HG02678 (cell line): ENCODE results near the gene CCDC188.

ENCODE experiments used
- ATAC-seq: cut with Tn5 transposase; IDR thresholded peaks from one replicate; pipeline ENCODE4 v1.9.1; 2021; ENCODE audit warnings: mild to moderate bottlenecking, moderate library complexity; ENCODE audit not compliant: unreplicated experiment

CCDC188 gene

DNA sequence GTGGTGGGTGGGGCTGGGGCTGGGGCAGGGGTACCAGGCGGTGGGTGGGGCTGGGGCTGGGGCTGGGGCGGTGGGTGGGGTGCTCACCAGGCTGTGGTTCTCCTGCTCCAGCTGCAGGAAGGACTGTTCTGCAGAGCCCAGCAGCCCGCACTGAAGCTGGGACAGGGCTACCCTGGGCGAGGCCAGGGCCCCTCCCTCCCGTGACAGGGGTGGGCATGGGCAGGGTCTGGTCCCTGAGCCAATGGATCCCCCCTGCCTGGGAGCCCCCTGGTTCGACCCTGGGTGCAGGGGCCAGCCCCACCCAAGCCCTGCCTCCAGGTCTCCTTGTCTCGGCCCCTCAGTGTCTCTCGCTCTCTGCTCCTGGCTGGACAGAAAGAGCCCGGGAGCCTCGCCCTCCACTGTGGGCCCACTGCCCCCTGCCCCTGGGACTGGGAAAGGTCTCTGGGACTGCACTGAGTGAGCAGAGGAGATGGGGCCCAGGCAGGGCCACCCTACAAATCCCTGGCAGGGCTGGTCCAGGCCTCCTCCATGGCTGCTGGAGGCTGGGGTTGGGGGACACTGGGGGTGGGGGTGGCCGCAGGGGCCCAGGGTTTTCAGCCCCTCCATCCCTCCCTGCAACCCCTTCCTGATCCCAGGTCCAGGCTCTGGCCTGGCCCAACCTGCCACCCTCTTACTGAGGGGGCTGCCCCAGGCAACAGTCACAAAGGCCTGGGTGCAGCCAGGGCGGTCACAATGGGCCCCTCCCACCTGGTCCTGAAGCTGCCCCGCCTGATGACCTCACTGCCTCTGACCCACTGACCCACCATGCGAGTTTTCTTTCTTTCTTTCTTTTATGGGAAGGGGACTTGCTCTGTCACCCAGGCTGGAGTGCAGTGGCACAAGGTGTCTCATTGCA is at the start of gene CCDC188:
Gene CCDC188, minus strand, starts transcription at position 675 of the 895 bp plus-strand sequence. Its CDS starts 69 bp downstream, at position 606.
- no peak for ATAC-seq

DNA sequence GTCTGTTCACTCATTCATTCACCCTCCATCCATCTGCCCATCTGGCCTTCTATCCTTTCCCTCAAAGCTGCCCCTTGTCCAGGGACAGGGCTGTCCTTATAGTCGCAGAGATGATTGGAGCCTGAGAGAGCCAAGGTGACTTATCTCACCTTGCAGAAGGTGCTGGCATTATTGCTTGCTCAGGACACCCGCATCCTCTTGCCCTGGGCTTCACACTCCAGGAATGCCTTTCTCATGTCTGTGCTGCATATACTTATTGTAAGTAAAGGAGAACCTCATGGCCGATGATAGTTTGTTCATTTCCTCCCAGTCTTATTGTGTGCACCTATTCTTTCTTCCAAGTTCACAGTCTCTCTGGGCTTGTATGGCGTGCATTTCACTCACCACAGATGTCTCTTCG is 49.1 kb upstream of the CCDC188 start:
- no peak for ATAC-seq

DNA sequence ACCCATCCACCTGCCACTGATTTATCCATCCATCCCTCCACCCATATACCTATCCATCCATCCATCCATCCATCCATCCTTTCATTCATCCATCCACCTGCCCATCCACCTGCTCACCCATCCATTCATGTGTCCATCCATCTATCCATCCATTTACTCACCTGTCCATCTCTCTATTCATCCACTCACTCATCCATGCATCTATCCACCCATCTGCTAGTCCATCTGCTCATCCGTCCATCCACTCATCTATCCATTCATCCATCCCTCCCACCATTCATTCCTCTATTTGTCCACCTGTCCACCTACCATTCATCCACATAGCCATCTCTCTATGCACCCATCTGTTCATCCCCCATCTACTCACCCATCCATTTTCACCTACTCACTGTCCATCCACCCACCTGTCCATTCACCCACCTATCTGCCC is 48.6 kb upstream of the CCDC188 start:
- ATAC-seq = no peak

DNA sequence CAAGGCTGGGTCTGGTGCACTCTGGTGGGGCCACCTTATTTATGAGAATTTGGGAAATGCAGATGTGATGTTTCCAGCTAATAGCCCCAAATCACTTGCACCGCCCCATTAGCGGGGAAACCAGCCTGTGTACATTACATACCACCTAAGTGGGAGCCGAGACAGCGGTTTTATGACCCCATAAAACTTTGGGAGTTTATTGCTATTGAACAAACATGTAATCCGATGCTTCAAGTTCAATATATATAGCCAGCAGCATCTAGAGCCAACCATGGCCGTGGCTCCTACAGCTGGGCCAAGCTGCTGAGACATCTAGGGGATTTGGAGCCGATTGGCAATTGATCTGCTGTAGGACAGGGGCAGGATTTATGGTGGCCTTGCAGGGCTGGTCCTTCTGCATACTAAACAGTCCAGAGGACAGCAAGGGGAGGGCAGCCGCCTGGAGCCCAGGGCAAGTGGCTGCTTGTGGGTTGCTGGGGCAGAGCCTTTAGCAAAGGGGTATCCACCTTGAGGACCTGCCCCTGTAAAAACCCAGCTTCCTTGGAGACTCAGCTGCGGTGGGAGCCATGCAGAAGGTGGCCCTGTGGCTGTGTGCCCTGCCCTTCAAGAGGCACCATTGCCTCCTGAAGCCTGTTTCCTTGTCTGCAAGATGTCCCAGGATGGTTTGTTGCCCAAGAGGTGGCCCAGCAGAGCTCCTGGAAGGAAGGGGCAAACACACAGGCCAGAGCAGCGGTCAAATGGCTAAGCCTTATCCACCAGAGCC is 47.9 kb upstream of the CCDC188 start:
- ATAC-seq = no peak

DNA sequence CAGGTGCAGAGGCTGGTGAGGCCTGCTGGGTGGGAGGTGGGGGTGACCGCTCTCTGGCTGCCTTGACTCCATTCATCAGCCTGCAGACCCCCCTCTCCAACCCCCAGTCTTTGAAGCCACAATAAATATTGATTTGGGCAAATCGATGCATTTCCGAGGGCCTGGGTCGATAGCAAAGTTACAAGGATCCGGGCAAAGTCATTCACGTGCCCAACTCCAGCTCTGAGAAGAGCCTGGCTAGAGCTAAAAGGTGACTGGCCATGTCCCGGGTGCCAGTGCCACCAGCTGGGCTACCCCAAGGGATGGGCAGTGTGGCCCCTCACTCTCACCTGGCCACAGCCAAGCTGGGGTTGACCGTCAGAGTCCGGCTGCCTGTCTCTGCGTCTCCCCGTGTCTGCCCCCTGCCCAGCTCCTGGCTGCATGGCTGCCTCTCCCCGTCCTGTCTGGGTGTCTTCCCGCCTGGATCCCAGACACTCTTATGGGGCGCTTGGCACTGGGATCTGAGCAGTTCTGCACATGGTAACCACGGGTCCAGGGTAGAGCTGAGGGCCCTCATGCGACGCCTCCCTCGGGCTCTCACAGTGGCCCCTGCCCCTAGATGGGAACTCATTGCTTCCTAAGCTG is 46.7 kb upstream of the CCDC188 start:
- ATAC-seq = no peak

DNA sequence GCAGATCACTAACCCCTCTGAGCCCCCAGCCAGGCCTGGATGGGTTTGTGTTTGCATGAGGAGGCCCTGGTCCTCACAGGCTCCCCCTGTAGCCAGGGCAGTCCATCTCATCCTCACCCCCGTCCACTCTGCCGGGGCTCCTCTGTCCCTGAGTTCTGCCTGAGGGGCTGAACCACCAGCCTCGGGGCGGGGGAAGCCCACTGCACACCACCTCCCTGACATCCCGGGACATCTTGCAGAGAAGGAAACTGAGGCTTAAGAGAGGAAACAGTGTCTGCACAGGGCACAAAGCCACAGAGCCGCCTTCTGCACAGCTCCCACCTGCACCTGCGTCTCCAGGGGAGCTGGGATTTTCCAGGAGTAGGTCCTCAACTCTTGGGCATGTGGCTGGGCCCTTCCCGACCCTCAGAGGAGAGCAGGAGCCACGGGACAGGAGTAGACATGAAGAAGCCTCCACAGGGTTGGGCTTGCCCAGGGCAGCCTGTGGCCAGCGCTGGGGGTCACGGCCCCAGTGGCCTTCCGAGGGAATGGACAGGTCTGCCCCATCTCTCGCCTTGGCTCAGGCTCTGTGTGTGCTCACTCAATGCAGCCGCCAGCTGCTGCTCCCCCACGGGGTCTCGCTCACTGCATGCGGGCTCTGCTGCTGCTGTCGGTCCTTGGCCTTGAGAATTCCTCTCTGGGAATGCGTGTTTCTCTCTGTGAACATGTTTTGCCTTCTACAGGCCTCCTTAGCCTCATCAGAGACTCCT is 45.4 kb upstream of the CCDC188 start:
- no peak for ATAC-seq

DNA sequence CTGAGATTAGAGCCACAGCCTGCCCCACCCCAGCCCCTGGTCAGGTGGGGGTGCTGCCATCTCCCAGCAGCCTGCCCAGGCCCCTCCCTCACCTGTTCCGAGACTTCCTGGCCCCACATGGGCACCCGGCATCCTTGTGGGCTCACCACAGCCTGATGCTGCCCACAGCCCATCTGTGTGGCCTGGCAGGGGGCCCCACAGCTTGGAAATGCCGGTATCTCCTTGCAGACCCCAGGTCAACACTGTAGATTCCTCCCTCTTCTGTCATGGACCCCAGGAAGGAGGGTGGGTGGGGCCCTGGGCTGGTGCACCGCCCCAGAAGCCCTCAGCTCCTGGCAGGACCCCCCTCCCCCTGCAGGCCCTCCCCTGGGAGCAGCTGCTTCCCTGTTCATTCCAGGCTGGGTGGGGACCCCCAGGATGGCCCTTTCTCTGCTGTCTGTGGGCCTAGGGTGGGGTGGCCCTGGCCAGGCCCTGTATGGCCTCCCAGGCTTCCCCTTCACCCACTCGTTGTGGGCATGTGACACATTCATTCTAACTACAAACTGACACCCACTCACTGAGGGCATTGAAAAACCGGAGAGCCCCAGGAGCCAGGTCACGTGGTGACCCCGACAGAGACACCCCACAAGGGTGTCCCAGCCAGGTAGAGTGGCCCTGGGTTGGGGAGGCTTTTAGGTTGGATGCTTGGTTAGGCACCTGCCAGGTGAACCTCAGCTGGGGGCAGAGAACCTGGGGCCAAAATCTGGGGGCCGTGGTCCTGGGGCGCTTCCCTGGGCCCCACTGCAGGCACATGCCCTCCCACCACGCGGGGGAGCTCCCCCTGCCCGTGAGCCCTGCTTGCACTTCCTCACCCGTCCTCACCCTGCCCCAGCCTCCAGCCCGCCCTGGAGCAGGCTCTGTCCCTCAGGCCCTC is 44.1 kb upstream of the CCDC188 start:
- ATAC-seq = no peak

DNA sequence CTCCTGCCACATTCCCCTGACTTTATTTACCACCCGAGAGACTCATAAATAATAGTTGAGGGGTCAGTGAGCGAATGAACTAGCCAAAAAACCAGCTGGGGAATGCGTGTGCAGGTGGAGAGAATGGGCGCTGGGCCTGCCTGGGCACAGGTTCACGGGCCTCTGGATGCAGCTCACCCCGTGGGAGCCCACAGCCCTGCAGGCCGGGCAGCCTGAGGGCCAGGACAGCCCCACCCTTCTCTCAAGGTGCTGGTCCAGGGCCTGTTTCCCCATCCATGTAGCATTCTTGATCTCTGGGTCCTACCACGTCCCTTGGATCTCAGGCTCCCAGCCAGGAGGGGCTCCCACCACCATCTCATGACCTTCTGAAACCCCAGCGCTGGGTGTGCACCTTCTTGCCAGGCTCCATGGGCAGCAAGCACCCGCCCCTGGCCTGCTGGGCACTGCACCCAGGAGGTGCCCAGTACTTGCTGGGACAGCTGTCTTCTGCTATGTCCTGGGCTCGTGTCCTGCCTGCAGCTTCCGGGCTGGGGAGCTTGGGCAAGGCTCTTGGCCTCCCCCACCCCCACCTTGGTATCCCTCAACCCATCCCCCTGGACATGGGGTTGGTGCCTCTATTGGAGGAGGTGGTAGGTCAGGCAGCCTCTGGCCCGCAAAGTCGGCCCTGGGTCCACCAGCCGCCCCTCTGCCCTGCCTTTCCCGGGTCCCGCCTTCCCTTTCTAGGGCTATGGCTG is 43.1 kb upstream of the CCDC188 start:
- no peak for ATAC-seq

DNA sequence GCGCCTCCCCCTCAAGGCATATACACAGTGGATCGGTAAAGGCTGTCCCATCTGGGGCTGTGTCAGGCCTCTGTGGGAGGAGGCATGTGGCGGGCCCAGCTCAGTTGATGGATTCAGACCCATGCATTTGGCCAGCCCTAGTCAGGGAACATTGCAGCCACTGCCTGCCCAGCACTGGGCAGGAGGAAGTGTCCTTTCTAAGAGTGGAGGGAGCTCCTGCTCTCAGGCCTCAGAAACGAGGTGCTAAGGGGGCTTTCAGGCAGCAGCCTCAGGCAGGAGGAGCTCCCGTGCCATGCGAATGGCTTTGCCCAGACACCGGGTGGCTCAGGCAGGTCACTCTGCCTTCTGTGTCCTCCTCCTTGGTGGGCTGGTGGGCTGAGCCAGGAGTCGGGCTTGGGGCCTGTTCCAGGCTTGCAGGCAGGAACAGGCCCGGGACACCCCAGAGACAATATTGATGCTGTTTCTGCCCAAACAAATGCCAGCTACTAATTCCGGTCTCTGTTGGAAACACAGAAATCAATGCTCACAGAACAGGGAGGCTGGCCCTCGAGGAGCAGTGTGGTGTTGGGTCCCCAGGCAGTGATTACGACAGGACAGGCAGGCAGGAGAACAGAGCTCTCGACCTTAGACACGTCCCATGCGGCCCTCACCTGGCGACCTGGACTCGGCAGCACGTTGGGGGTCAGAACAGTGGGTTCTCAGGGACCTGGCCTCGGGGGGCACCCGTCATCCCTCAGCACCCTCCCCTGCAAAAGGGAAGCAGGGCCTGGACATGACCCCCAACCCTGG is 42.3 kb upstream of the CCDC188 start:
- ATAC-seq = no peak

DNA sequence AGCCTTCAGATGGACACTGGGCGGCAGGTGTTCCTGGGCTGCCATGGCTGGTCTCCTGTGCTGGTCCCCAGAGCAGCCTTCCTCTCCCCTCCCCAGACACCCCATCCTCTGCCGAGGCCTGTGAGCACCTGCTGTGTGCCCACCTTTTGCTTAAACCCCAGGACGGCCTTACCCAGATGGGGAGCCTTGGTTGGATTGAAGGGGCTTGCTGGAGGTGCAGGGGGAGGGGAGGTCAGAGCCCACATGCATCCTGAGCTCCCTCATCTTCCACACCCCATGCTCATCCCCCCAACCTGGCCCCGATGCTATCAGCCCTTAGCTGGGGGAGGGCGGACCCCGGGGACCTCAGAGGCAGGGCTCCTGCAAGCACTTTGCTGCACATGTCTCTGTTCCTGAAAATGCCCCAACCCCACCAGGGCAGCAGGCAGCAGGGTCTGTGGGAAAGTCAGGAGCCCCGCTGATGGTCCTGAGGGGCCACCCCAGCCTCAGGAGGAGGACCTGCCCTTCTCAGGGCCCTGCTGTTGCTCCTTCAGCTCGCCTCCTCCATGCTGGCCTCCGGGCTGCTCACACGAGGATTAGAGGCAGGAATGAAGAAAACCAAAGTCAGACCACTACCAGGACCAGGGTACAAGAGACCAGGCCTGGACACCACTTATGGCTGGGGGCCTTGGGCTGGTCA is 41.6 kb upstream of the CCDC188 start:
- no peak for ATAC-seq

DNA sequence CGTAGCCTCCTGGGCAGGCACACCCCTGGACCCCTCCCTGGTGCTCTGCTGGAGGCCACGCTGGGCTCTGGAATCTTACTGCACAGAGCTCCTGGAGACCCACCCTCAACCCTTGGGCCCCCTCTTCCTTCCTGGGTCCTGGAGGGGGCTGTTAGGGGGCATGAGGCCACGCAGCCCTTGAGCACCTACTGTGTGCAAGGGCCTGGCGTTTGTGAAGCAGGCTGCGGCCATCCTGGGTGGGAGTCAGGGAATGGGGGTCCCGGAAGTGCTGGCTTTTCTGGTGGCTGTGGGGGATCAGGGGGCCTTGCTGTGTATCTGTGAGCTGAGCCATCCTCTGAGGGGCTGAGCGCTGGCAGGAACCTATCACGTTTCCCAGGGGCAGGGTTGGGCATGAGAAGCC is 40.9 kb upstream of the CCDC188 start:
- no peak for ATAC-seq

DNA sequence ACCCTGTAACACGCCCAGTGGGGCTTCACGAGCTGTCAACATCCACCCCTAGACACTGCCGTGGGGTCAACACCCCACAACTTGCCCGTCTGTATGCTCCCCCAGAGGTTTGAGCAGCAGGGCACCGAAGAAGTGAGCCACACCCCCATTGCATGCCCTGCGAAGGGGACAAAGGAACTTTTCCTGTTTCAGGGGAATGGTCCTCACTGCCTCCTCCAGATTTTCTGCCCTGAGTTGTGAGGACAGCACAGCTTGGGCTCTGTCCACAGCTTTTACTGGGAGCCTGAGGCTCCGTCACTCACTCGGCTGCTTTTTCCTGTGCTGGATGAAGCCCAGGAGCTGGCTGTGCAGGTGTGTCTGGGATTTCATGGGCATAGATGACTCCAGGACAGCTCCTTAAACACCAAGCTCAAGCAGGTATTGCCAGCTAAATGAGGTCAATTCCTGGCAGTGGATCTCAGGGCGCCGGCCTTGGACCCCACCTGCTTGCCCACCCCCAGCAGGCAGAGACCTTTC is 40.2 kb upstream of the CCDC188 start:
- ATAC-seq = no peak

DNA sequence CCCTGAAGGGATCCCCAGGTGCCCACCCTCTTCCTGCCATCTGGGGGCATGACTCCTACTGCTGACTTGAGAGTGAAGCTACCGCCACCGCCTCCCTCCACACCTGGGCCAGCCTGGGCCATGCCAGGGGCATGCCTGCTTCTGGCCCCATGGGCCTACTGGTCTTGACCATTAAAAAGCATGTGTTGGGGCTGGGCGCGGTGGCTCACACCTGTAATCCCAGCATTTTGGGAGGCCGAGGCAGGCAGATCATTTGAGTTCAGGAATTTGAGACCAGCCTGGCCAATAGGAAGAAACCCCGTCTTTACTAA is 37.7 kb upstream of the CCDC188 start:
- ATAC-seq = no peak

DNA sequence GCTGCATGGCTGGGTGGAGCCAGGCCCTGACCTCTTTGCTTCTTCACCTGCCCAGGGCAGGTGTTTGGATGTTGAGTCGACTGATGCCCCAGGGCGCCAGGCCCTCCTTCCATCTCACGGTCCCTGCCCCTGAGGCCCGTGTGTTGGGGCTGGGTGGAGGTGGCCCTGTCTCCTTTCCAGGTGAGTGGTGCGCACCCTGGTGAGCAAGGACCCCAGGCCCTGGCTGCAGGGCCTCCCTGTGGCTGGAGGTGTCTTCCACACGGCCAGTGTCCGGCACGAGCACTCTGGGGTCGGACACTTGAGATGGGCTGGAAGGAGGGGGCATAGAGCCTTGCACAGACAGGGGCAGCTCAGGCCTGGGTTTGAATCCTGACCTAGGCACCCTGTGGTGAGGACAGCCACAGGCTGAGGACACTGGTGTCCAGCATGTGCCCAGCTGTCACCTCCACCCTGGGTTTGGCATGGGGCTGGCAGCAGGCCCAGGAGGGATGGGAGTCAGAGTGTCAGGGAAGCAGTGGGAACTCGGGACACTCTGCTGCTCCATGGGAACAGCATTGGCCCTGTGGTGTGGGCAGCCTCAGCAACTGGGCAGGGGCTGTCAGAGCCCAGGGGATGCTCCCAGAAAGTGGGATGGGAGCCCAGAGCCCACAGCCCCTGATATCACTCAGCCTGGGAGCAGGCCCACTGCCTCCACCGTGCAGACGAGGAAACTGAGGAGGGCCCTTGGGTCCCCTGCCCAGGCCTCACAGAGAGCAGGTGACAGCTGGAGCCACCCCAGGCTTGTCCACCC is 37.1 kb upstream of the CCDC188 start:
- ATAC-seq = no peak

DNA sequence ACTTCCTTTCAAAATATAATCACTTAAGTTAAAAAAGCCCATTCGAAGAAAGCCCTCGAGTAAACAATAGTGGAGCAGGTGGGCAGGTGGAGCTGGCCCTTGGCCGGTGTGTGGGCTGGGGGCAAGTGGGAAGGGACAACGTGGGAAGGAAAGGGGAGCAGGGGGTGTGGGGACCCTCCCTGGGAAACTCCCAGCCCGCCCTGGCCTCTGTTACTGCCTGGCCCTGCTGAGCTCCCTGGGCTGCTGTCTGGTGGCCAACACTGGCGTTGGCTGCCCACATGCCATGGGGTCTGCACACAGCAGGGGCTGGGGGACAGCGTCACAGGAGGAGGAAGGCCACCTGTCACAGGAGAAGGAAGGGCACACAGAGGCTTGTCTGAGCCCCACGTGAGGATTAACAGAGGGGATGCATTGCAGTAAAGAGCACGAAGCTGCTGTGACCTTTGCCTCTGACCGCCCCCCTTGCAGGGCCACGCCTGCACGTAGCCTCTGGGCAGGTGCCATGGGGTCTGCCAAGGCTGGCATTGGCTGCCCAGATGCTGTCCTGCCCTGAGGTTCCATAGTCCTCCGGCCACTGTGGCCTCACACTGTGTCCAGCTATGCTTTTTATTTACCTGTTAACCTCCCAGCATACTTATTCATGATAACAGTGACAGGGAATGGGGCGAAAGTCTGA is 36.2 kb upstream of the CCDC188 start:
- ATAC-seq = no peak

DNA sequence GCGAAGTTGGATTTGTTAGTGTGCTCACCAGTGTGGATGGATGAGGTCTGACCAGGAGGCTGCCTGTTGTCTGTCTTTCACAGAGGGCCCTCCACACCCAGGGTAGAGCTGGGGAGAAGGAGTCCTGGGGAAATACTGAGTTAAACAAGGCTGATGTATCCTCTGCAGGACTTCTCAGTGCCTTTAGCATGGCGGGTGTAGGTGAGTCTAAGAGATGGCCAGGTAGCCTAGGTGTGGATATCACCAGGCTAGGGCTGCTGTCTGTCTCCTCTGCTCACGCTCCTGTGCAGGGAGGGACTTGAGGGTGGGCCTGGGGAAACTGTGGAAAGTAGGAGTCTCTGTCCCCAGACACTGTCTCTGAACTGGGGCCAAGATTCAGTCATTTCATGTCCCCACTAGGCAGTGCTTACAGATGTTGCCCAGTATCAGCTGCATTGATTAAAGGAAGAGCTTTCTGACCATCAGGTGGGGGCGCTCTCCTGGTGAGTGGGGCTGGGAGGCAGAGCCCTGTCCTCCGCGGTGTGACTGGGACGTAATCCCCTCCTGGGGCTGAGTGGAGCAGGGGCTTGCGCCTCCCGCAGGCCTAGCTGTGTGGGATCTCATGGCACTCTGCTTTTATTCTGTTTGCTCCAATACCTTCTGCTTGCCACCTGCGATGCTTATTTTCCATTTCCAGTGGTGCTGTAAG is 35.5 kb upstream of the CCDC188 start:
- ATAC-seq = no peak
